Lower leg skin (tissue), 3 donors: ENCODE measurements around the gene RNF125.

ENCODE experiments used
- CTCF ChIP-seq, 3 donors: fragments of 450-650 bp; IDR thresholded peaks; one replicate each; pipeline ENCODE4 v1.5.1; 2016; ENCODE audit warnings: antibody characterized with exemption in 3 of 3, mild to moderate bottlenecking in 3 of 3, moderate library complexity in 2 of 3
- POLR2A ChIP-seq, 2 donors: fragments of 450-650 bp; IDR thresholded peaks; one replicate each; pipeline ENCODE4 v1.6.1; 2016 to 2017; ENCODE audit warnings: antibody characterized with exemption in 2 of 2, mild to moderate bottlenecking in 1 of 2, moderate library complexity in 1 of 2

- TF ChIP-seq CTCF (IDR thresholded peaks at IDR 0.05) (no peak), POLR2A (IDR thresholded peaks at IDR 0.05) (no peak)
These were observed 76.7 kb downstream of the RNF125 start for GRCh38 chr18:32095192-32095899.
